ENCODE results near the gene EPHB1.

The EPHB1 gene

DNA sequence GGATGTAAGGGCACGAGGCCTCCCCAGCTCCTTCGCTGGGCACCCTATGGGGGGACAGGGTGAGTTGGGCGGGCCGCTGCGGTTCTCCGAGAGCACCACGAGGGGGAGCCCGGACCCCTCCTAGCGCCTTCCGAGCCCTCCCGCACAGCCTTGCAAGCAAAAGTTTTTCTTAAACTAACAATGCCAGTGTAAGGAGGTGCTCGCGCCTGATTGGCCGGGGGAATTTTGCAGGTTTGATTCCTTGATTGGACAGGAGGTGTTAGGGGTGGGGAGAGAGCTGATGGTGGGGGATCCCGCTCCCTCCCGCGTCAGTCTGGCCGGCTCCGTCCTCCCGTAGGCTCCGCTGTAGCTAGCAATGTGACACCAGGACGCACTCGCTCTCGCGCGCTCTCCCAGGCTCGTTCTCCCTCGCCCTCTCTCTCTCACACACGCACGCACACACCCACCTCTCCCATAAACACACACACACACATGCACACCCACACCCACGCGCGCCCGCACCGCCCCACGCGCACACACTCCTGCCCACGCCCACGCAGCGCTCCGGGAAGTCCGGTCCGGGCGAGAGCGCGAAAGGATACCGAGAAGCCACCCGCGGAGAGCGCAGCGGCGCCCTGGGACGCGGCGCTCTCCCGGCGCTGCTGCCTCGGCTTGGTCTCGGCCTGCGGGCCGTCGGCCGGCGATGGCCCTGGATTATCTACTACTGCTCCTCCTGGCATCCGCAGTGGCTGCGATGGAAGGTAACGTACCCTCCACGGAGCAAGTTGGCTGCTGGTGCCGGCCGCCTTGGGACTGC, at the start of gene EPHB1:
Gene EPHB1, plus strand, starts transcription at position 311 of the 796 bp plus-strand sequence.
- peak; percentile 50 for DNase-seq

DNA sequence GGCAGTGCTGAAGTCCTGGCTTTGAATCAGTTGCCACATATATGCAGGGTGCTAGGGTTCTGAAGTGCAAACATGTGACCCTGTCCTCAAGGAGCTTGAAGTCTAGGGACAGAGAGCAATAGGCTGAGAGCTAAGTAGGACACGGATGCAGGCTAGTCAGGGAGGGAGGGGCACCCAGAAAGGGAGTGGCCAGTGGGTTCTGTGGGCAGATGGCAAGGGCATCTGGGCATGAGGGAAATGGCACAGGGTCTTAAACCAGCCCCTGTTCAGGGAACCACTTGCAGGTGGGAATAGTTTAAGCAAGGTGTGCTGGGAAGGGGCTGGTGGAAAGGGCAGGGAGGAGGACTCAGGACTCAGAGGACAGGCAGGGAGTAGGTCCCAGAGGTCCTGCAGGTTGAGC, 46.4 kb upstream of the EPHB1 start:
- DNase-seq, result no peak

DNA sequence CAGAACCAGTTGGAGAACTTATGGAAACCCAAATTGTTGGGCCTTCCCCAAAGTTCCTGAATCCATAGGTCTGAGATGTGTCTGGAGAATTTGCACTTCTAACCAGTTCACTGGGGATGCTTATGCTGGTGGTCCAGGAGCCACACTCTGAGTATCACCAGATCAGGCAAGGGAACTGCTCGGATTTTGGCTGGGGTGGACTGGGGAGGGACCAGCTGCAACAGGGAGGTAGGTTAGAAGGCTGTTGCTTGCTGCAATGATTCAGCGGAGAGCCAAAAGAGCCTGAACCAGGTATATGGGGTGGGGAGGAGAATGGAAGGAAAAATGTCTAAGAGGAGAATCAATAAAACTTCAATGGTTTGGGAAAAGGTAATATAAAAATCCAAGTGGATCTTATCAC, 45.9 kb upstream of the EPHB1 start:
- no peak for DNase-seq

DNA sequence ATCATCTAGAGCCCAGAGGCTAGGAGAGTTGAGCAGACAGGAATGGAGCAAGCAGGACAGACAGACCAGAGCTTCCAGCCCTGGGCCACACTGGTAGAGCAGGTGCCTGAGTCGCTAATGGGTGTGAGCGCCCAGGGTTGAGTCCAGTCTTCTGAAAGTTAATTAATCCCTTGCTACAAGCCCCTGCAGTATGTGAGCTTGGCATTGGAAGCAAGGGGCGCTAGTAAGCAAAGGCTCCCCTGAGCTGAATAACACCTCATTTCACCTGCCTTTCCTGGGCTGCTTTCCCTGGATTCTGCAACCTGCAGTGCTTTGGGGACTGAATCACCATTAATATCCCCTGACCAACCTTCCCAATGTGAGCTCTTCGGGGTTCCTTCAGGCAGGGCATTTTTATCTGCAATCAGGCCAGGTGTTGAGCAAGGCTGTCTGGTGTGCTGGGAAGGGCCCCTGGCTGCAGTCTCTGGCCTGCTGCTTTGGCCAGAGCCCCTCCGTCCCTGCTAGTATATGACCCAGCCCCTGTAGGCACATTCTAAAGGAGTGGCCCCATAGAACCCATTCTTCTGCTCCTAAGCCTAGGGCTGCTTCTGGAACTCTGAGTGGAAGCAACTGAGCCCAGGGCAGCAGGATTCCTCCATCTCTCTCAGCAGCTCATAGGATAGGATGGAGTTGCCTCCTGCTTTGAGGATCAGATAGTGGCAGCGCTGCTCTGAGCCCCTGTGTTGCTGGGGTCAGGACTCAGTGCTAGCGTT, 45.1 kb upstream of the EPHB1 start:
- DNase-seq, result no peak

DNA sequence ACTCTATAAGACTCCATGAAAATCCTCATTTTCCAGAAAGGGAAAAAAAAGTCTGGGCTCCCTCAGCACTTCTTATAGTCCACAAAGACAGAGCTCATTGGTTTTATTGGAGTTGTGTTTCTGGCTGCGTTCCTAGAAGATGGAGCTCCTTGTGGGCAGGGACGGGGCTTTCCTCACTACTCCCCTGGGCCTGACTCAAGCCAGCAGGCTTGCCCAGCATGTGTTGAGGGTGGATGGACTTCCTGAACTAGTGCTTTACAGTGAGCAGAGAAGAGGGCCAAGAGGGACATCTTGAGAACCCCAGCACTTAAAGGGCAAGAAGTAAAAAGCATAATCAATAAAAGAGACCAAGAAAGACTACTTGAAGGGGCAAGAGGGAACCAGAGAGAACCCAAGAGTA, 43.2 kb upstream of the EPHB1 start:
- no peak for DNase-seq

DNA sequence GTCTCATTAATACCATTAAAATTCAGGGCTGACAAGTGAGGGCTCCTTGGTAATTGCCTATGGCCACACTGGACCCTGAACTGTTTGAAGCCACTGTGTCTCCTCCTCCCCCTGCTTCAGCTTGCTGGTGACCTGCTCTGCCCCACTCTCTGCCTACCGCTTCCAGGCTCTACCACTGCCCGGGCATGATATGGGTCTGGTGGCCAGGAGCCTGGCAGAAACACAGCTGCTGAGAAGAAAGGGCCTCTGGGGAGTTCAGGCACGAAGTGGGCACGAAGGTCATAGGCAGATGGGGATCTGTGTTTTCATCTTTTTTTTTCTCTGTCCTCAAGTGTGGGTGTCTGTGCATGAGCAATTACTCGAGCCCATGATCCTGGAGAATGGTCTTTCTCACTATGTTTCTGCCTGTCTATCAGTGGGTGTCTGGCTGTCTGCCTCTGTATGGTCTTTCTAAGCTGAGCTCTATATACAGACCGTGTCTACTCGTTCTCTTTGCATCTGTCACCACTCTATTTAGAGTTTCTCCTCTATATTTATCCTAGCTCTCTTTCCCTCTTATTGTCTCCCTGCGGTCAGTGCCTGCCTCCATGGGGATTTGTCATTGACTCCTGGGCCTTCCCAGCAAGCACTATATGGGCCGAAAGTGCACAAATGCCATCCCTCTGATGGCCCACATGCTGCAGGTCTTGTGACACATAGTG, 42.1 kb upstream of the EPHB1 start:
- DNase-seq, result no peak

DNA sequence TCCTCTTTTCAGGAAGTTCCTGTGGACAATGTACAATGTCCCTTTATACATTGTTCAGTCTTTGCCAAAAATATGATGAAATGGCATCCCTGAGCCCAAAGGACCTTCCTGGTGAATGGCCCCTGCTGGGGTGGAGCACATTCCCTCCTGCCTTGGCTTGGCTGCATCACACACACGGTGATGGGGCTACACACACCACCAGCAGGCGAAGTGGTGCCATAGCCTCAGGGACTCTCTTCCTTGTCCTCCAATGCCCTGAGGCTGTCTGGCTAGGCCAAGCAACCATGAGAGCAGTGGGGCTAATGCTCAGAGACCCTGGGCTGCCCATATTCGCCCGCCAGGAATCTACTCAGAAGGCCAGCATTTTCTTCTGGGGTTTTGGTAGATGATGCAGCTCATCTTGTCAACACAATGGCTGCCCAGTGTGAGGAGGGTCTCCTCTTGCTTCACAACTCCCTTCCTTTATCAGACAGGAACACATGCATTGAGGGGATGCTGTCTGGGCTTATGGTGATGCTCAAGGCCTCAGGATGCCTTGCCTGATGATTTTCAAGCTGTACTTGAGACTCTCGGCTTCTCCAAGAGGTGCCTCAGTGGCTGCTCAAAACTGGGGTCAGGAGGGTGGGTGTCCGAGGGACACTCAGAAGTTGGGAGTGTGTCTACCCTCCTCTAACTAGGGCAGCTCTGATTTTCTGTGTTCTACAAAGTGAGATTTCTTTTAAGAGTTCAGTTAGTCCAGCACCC, 40.9 kb upstream of the EPHB1 start:
- no peak for DNase-seq

DNA sequence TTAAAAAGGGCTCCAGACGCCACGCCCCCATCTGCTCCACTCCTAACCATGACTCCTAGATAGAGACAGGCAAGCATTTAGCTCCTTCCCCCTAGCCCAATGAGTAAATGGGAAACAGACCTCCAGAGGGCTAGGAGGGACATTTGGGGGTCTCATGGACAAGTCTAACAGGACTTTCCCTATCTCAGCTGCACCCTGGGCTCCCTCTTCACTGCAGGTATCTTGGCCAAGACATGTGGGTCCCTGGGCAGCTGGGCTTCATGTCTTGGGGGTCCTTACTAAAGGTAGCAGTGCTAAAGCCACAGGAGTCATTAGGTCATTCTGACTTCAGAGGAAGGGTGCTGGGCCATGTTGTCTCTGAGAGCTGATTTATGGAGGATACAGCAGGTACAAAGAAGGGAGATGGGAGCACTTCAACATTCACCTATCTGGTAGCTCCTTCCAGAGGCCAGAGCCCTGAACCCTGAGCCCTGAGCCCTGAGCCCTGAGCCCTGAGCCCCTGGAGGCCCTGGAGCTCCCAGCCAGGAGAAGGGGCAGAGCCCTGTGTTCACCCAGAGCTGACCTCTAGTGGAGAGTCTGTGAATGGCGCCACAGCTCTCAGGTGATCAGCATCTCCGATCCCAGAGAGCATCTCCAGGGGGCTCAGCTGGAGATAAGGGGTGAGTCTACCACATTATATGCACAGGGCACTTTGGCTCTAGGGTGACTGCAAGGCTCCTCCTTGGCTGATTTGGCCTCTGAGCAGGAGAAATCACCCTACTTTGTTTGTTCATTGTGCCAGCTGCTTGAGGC, 40.1 kb upstream of the EPHB1 start:
- no peak for DNase-seq

DNA sequence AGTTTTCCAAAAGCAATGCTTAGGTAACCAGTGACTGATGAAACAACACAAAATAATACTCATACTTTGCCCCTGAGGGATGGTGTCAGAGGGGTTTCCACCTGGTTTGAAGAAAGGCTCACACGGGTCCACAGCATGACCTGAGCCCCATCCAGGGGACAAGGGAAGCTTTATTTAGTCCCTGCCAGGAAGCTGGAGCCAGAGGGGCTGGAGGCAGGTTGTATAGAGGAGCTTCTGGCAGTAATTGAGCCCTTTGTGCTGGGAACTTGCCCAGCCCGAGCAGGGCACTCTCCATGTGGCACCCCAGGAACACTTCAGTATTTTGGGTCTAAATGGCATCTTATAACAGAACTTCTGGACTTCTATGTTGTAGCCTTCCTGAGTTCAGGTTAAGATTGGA, 39.2 kb upstream of the EPHB1 start:
- DNase-seq, result no peak

DNA sequence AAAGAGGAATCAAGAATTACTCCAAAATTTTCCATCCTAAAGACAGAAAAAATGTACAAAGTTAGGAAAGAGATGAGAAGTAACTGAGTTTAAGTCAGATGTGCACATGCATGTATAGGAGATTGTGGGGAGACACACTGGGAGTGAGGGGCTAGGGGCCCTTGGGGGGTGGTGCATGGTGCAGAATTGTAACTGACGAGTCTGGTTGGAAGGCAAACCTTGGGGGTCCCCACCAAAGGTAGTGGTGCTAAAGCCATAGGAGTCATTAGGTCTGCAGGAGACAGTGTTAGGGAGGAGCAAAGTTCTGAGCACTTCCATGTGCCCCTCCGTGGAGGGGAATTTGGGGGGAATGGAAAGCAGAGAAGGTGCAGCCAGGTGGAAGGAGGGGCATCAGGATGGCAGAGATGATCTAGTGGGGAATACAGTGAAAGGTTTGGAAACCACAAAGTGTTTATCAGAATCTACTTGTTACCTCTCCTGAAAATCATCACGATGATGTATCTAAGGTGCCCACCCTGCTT, 37.5 kb upstream of the EPHB1 start:
- DNase-seq, result no peak

DNA sequence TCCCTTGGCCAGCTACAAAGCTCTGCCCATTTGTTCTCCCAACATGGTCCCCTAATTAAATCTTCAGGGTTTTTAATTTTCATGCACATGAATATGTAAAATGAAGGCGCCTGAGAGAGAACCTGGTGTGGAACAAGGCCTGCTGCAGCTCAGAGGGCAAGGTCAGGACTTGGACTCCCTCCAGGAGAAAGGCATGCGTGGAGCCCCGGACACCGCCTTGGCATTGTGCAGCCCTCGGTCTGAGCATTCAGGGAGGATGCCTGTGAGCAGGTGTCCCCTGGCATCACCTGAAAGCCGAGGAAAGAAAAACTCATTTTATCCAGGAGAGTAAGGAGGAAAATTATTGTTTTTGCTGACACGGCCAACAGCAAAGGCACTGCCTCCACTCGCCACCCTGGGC, 33.8 kb upstream of the EPHB1 start:
- no peak for DNase-seq

DNA sequence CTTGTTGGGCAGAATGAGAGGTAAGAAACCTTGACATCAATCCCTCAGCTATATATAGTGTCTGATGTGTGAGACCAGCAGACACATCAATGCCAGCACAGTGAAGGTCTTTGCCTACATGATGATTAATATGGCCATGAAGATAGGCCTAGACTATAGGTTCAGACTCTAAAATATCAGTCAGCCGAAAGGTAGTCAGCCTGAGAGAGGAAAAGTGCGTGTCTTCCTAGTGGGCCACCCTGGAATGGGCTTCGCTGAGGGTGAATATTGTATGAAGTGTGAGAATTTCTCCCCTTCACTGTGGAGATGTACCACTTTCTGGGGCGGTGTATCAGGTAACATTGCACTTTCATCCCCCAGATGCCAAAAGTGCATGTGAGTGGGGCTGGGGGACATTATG, 33.0 kb upstream of the EPHB1 start:
- DNase-seq, result no peak

DNA sequence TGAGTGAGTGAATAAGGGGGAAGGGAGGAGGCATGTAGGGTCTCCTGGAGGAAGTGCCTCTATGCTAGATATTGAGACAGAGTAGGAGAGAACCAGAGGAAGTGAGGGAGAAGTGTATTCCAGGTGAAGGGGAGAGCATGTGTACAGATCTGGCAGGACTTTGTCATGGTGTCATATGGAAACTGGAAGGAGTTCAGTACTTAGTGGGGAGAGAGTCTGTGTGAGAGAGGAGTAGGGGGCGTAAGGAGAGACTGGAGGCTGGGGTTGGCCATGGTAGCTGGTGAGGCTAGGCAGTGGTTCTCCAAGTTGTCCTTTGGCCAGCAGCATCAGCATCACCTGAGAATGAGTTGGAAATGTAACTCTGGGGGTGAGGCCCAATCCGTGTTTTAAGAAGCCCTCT, 29.6 kb upstream of the EPHB1 start:
- no peak for DNase-seq

DNA sequence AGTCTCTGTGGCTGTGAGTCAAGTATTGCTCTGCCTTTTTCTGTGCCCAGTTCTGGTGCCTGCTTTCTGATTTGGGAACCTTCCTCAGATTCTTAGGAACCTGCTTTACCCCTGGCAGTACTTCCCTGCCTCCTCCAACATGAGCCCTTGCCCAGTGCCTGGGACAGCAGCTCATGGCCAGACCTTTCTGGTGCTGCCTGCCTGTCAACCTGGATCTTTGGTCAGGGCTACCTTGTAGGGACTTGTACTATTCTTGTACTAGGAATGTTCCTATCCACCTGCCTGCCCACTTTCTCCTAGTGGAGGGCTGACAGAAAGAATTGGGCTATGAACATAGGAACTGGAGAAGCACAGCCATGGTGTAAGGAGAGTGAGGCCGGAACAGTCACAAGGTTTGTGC, 28.8 kb upstream of the EPHB1 start:
- no peak for DNase-seq

DNA sequence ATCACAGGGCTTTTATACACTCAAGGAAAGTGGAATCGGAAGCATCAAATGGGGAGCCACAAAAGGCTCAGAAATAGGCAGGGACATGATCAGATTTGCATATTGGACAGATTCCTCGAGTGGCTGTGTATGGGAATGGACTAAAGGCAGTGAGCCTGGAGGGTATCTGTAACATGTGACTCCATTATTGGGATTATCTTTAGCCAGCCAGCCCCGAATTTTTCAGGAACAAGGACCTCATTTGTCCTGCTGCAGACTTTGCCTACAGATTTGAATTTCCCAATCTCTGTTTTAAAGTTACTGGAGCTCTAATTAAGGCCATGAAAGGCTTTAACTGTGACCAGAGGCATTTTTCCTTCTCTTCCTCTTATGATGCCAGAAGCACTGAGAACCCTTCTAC, 26.9 kb upstream of the EPHB1 start:
- no peak for DNase-seq

DNA sequence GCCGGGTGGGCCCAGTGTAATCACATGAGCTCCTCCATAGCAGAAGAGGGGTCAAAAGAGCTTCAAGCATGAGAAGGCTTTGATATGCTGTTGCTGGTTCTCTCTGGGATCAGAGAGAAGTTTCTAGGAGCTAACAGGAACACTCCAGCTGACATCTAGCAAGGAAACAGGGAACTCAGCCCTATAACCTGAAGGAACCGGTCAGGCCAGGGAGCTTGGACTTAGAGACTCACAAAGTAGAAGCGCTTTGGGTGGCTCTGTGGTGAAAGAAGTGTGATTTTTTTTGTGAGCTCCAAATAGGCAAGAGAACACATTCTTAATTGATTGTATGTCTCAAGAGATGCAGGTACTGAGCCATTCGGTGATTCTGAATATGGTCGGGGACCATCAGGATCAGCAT, 26.2 kb upstream of the EPHB1 start:
- DNase-seq, result no peak

DNA sequence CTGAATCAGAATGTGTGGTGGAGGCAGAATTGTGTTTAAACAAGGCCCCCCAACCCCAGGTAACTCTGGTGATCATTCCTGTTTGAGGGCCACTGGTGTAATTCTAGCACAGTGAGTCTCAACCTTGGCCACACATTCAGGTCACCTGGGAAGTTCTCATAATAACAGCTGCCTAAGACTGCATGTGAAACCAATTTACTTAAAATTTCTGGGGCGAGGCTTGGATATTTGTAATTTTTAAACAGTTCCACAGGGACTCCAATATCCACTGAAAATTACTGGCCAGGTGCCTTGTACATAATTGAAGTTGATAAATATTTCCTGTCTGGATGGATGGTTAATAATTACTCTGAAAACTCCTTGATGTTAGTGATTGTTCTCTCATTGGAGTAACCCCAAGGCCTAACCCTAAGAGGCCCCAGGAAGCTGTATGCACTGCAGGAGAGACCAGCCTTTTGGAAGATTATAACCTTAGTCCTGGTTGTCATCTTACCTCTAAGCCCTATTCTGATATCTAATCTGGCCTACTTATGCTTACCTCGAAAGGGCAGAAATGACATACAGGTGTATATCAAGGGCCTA, 25.7 kb upstream of the EPHB1 start:
- DNase-seq, result no peak

DNA sequence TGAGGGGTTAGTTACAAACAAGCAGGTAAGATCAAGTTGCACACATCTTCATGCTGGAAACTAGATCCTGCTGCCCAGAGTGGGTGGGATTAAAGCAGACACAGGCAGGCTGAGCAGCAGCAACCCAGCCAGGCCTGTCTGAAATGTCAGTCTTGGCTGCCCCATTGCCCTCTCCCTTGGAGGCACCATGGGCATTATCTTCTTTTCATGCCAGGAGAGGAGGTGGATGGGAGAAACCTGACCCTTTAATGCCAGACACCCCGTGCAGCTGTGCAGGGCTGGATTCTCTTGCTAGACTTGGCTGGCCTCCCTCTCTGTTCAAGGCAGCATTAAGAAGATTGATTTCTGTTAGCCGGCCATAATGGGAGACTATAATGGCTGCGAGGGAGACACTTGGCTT, 23.0 kb upstream of the EPHB1 start:
- DNase-seq, result no peak

DNA sequence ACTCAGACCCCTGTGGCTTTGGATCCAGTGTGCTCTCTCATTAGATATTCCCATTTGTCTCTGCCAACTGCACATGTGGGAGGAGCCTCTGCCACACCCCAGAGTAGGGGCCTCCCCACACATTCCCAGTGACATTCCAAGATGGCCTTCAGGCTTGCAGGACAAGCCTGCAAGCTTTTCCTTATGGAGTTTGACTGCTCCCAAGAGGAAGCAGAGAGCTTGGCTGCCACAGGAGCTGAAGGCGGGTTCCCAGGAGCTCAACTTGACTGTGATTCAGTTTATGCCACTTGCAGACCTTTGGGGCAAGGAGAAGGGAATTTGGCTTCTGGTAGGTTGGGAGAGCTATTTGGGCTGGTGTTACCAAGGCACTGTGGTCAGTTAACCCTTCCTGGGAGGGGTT, 22.5 kb upstream of the EPHB1 start:
- no peak for DNase-seq

DNA sequence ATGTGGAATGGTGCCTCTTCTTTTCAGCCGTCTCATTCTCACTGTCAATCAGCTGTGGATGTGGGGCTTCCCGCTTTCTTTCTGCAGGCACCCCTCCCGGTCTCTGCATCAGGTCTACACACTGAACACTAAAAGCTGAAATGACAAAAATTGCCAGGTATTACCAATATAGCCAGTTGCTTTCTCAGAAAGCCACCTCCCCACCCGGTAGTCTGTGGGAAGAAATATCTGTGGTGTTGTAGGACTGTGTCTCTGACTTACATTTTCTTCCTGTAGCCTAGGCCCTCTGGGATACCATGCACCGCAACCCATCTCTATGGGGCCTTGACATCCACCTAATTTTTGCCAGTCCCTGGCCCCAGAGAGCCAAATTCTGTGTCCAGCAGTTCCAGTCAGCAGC, 19.2 kb upstream of the EPHB1 start:
- DNase-seq, result no peak

DNA sequence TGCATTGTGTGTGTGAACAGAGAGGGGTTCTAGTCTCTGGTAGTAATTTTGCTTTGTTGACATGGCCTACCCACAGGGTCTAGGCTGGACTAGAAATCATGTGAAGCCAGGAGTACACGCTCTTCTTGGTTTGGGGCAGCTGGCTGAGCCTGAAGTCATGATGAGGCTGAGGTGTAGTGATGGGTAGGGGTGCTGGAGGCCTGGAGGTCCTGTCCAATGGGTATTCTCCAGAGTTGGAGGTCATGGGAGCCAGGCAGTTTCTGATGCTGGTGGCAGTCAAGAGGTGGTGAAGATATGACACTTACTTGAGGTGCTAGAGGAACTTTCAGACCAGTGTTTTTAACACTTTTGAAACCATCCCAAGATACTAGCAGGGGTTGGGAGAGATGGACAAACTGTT, 18.5 kb upstream of the EPHB1 start:
- DNase-seq, result no peak

DNA sequence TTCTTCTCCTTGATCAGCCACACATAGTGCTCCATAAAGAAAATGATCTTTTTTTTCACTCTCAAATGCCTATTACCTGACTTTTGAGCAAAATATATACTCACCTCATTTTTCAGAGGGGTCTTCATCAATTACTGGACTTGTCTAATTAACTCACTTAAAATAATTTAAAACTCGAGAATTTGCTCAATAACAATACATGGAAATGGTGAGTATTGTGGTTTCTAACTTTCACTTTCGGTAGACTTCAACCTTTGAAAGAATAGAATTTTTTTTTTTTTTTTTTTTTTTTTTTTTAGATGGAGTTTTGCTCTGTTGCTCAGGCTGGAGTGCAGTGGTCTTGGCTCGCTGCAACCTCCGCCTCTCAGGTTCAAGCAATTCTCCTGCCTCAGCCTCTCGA, 17.7 kb upstream of the EPHB1 start:
- DNase-seq, result no peak

Measured in CD4-positive, alpha-beta T cell treated with Interleukin-17A for 4 hours (primary cell).